ENCODE results near the gene KMT2E. TPM values are rescaled to one million over a fixed set of nuclear protein-coding genes. Genes with fewer than 3 reads are reported as not detected.

The KMT2E gene
- total RNA-seq, 1 experiment from 2014 or later: 38.2 TPM

- Histone ChIP-seq H2BK20ac (ENCODE audit: low read depth, low read length, poor library complexity, severe bottlenecking) (no peak overlapping the region), H3K56ac (ENCODE audit: insufficient read length, low read depth, low read length) (no peak overlapping the region), H3K9ac (ENCODE audit: extremely low read depth, insufficient read length, low read length) (no peak overlapping the region), H3K27me3 (ENCODE audit: insufficient read depth, low read length) (no peaks in the 10 kb centered on the region), H4K5ac (ENCODE audit: insufficient read length, low read depth, low read length) (no peak overlapping the region), H3T11ph (ENCODE audit: low read length) (no peak overlapping the region), H4K20me1 (ENCODE audit: control insufficient read depth, insufficient read depth, insufficient read length) (no peaks in the 10 kb centered on the region), H3K23me2 (ENCODE audit: insufficient read length, low read depth, low read length, poor library complexity, severe bottlenecking) (no peaks in the 10 kb centered on the region), H3K4me2 (ENCODE audit: insufficient read depth, insufficient read length, low read length) (no peak overlapping the region), H3K27ac (ENCODE audit: insufficient read length, low read depth, low read length) (no peak overlapping the region), H3K18ac (ENCODE audit: insufficient read length, low read depth, low read length) (no peak overlapping the region), H3K23ac (ENCODE audit: insufficient read length, low read depth, low read length) (no peak overlapping the region), H3K14ac (ENCODE audit: insufficient read depth, low read length) (no peak overlapping the region), H3K79me2 (ENCODE audit: insufficient read depth, low read length) (no peaks in the 10 kb centered on the region), H3K4me1 (ENCODE audit: insufficient read depth, low read length) (no peaks in the 10 kb centered on the region), H3K9me3 (ENCODE audit: control insufficient read depth, low read depth, low read length) (no peaks in the 10 kb centered on the region), H2AFZ (ENCODE audit: low read length) (no peak overlapping the region), H3K4ac (ENCODE audit: low read depth, low read length) (no peak overlapping the region), H3K79me1 (ENCODE audit: insufficient read depth, low read depth, low read length, poor library complexity, severe bottlenecking) (no peaks in the 10 kb centered on the region), H2BK5ac (ENCODE audit: insufficient read length, low read length) (no peak overlapping the region), H4K91ac (ENCODE audit: insufficient read length, low read depth, low read length) (no peak overlapping the region), H2BK120ac (ENCODE audit: low read depth, low read length, poor library complexity, severe bottlenecking) (no peak overlapping the region), H4K8ac (replicated peaks; ENCODE audit: insufficient read length, low read depth, low read length) (no peak overlapping the region), H2BK15ac (ENCODE audit: low read depth, low read length) (no peak overlapping the region), H2AK5ac (ENCODE audit: insufficient read length, low read length) (no peak overlapping the region), H2BK12ac (ENCODE audit: insufficient read length, low read depth, low read length) (no peak overlapping the region)
- no peaks in the 10 kb centered on the region for H3K27me3 Mint-ChIP-seq (ENCODE audit: low read depth)
- no peak for DNase-seq
- peaks cover 15 to 19% of the 10 kb centered on the region in 2 experiments; a peak in 3 of 4 replicates for H3K4me1 Mint-ChIP-seq
- H3K9me3 Mint-ChIP-seq: no peaks in the 10 kb centered on the region
- H3K36me3 Mint-ChIP-seq (ENCODE audit: insufficient read depth in 1 of 3, low read depth in 3 of 3): peaks cover 7 to 32% (median 14%) of the 10 kb centered on the region in 3 experiments; a peak in 6 of 7 replicates
- H3K27ac Mint-ChIP-seq: no peak overlapping the region
- no peak for TF ChIP-seq CTCF (conservative IDR thresholded peaks at IDR 0.05)
- H3K4me3 Mint-ChIP-seq: no peak overlapping the region
- no CpG with 5 or more reads among the region's 2 CpGs for WGBS (ENCODE audit: extremely low coverage, insufficient read length, low lambda C conversion rate)
Observed at GRCh38 chr7:105130580-105130979, 116.6 kb downstream of the KMT2E start.
